Measurements from ENCODE around the gene CCDC146. TPM values are rescaled to one million over a fixed set of nuclear protein-coding genes. Genes with fewer than 3 reads are reported as not detected.
"Not testable (repeated sequence)": the region's sequence is repeated elsewhere in the genome, so short reads cannot be mapped to it uniquely, and the experiment has no call there.

Gene CCDC146
- total RNA-seq, 2 donors from 2014 or later, result 3.3 to 6.6 TPM

- peaks cover 36% of the 10 kb centered on the region for H3K4me1 Mint-ChIP-seq
- no peaks in the 10 kb centered on the region for H3K9me3 Mint-ChIP-seq
- ATAC-seq (replicated peaks), result peak; percentile 10
- peaks cover 6% of the 10 kb centered on the region for H3K36me3 Mint-ChIP-seq (ENCODE audit: low read depth)
- no peak overlapping the region for H3K4me3 Mint-ChIP-seq
- no peaks in the 10 kb centered on the region for H3K27me3 Mint-ChIP-seq
- no peak overlapping the region for H3K27ac Mint-ChIP-seq
These were observed 203.7 kb downstream of the CCDC146 start for GRCh38 chr7:77326131-77326530.

- no peak for ATAC-seq (replicated peaks)
- Mint-ChIP-seq H3K27ac (peak overlapping the region; percentile 72), H3K9me3 (no peaks in the 10 kb centered on the region), H3K4me1 (peaks cover 43% of the 10 kb centered on the region), H3K36me3 (ENCODE audit: low read depth) (peaks cover 6% of the 10 kb centered on the region), H3K27me3 (no peaks in the 10 kb centered on the region), H3K4me3 (peak overlapping the region; percentile 65)
These were observed 204.9 kb downstream of the CCDC146 start for GRCh38 chr7:77327067-77327931.

- no peaks in the 10 kb centered on the region for H3K9me3 Mint-ChIP-seq
- no peaks in the 10 kb centered on the region for H3K27me3 Mint-ChIP-seq
- H3K36me3 Mint-ChIP-seq (ENCODE audit: low read depth), result peaks cover 6% of the 10 kb centered on the region
- peaks cover 43% of the 10 kb centered on the region for H3K4me1 Mint-ChIP-seq
- peak overlapping the region; percentile 72 for H3K27ac Mint-ChIP-seq
- peak overlapping the region; percentile 65 for H3K4me3 Mint-ChIP-seq
- peak; percentile 30 for ATAC-seq (replicated peaks)
These were observed 205.7 kb downstream of the CCDC146 start for GRCh38 chr7:77327932-77328628.

GRCh38 chr7:77328669-77329068, 206.3 kb downstream of the CCDC146 start:
- no peak for ATAC-seq (replicated peaks)
- Mint-ChIP-seq H3K4me3 (peak overlapping the region; percentile 65), H3K36me3 (ENCODE audit: low read depth) (peaks cover 6% of the 10 kb centered on the region), H3K4me1 (peaks cover 43% of the 10 kb centered on the region), H3K27me3 (no peaks in the 10 kb centered on the region), H3K27ac (peak overlapping the region; percentile 72), H3K9me3 (no peaks in the 10 kb centered on the region)

- H3K27ac Mint-ChIP-seq, result peak overlapping the region; percentile 65
- H3K27me3 Mint-ChIP-seq, result no peaks in the 10 kb centered on the region
- H3K36me3 Mint-ChIP-seq (ENCODE audit: low read depth), result peaks cover 6% of the 10 kb centered on the region
- H3K4me3 Mint-ChIP-seq, result peak overlapping the region; percentile 65
- H3K9me3 Mint-ChIP-seq, result no peaks in the 10 kb centered on the region
- H3K4me1 Mint-ChIP-seq, result peaks cover 43% of the 10 kb centered on the region
- peak; percentile 73 for ATAC-seq (replicated peaks)
These were observed 207.2 kb downstream of the CCDC146 start for GRCh38 chr7:77329466-77330168.

- peaks cover 6% of the 10 kb centered on the region for H3K36me3 Mint-ChIP-seq (ENCODE audit: low read depth)
- H3K4me1 Mint-ChIP-seq, result peaks cover 43% of the 10 kb centered on the region
- no peaks in the 10 kb centered on the region for H3K27me3 Mint-ChIP-seq
- H3K9me3 Mint-ChIP-seq, result no peaks in the 10 kb centered on the region
- peak overlapping the region; percentile 65 for H3K4me3 Mint-ChIP-seq
- peak overlapping the region; percentile 65 for H3K27ac Mint-ChIP-seq
- peak; percentile 72 for ATAC-seq (replicated peaks)
These were observed 207.9 kb downstream of the CCDC146 start for GRCh38 chr7:77330169-77330882.

- H3K4me3 Mint-ChIP-seq, result peak overlapping the region; percentile 4
- ATAC-seq (replicated peaks), result peak; percentile 57
- H3K27me3 Mint-ChIP-seq, result no peaks in the 10 kb centered on the region
- no peak overlapping the region for H3K27ac Mint-ChIP-seq
- peaks cover 39% of the 10 kb centered on the region for H3K4me1 Mint-ChIP-seq
- H3K36me3 Mint-ChIP-seq (ENCODE audit: low read depth), result peaks cover 6% of the 10 kb centered on the region
- no peaks in the 10 kb centered on the region for H3K9me3 Mint-ChIP-seq
These were observed 209.7 kb downstream of the CCDC146 start for GRCh38 chr7:77331938-77332695.

- H3K9me3 Mint-ChIP-seq; H3K27me3 Mint-ChIP-seq; H3K27ac Mint-ChIP-seq; H3K36me3 Mint-ChIP-seq (ENCODE audit: low read depth); H3K4me3 Mint-ChIP-seq; ATAC-seq (replicated peaks): not testable (repeated sequence)
- H3K4me1 Mint-ChIP-seq, result peaks cover 28% of the 10 kb centered on the region
These were observed 211.6 kb downstream of the CCDC146 start for GRCh38 chr7:77334039-77334438.

GRCh38 chr7:77335581-77335980, 213.2 kb downstream of the CCDC146 start:
- H3K36me3 Mint-ChIP-seq (ENCODE audit: low read depth), result peaks cover 1% of the 10 kb centered on the region
- H3K27ac Mint-ChIP-seq, result no peak overlapping the region
- no peak for ATAC-seq (replicated peaks)
- no peaks in the 10 kb centered on the region for H3K9me3 Mint-ChIP-seq
- H3K4me3 Mint-ChIP-seq, result no peak overlapping the region
- H3K27me3 Mint-ChIP-seq, result no peaks in the 10 kb centered on the region
- peaks cover 12% of the 10 kb centered on the region for H3K4me1 Mint-ChIP-seq

- no peak overlapping the region for H3K4me3 Mint-ChIP-seq
- no peak overlapping the region for H3K27ac Mint-ChIP-seq
- ATAC-seq (replicated peaks), result no peak
- no peaks in the 10 kb centered on the region for H3K36me3 Mint-ChIP-seq (ENCODE audit: low read depth)
- peaks cover 4% of the 10 kb centered on the region for H3K4me1 Mint-ChIP-seq
- no peaks in the 10 kb centered on the region for H3K27me3 Mint-ChIP-seq
- no peaks in the 10 kb centered on the region for H3K9me3 Mint-ChIP-seq
These were observed 215.1 kb downstream of the CCDC146 start for GRCh38 chr7:77337456-77337990.

- Mint-ChIP-seq H3K9me3 (no peaks in the 10 kb centered on the region), H3K27ac (no peak overlapping the region), H3K4me1 (peaks cover 4% of the 10 kb centered on the region), H3K36me3 (ENCODE audit: low read depth) (no peaks in the 10 kb centered on the region), H3K27me3 (no peaks in the 10 kb centered on the region), H3K4me3 (no peak overlapping the region)
- ATAC-seq (replicated peaks), result no peak
These were observed 215.8 kb downstream of the CCDC146 start for GRCh38 chr7:77338260-77338659.

- no peaks in the 10 kb centered on the region for H3K36me3 Mint-ChIP-seq (ENCODE audit: low read depth)
- peaks cover 4% of the 10 kb centered on the region for H3K4me1 Mint-ChIP-seq
- H3K9me3 Mint-ChIP-seq, result no peaks in the 10 kb centered on the region
- no peak overlapping the region for H3K27ac Mint-ChIP-seq
- no peaks in the 10 kb centered on the region for H3K27me3 Mint-ChIP-seq
- no peak overlapping the region for H3K4me3 Mint-ChIP-seq
- ATAC-seq (replicated peaks), result no peak
These were observed 216.6 kb downstream of the CCDC146 start for GRCh38 chr7:77338883-77339629.

- Mint-ChIP-seq H3K27ac (no peak overlapping the region), H3K36me3 (ENCODE audit: low read depth) (no peaks in the 10 kb centered on the region), H3K27me3 (no peaks in the 10 kb centered on the region), H3K4me3 (no peak overlapping the region), H3K4me1 (peaks cover 4% of the 10 kb centered on the region), H3K9me3 (no peaks in the 10 kb centered on the region)
- ATAC-seq (replicated peaks), result no peak
These were observed 217.3 kb downstream of the CCDC146 start for GRCh38 chr7:77339726-77340125.
